Astrocyte (in vitro differentiated cells and primary cell): ENCODE results near the gene ZNF2. TPM values are rescaled to one million over a fixed set of nuclear protein-coding genes. Genes with fewer than 3 reads are reported as not detected.

ENCODE experiments used
- DNase-seq: peaks from one replicate; pipeline ENCODE4 v3.0.0-alpha.2; 2010; ENCODE audit warnings: low read depth
- FAIRE-seq: peaks from 2 replicates; lab custom pipeline; 2011; peaks lifted over from hg19 to GRCh38; lab: Jason Lieb, UNC
- H2AFZ ChIP-seq: 2 replicates; pipeline ENCODE4 v1.6.0; 2012; ENCODE audit warnings: low read depth, low read length, inconsistent platforms
- H3K27ac ChIP-seq: 2 replicates; pipeline ENCODE4 v1.5.1; 2011; ENCODE audit warnings: low read depth, low read length, inconsistent platforms
- H3K27me3 ChIP-seq: 2 replicates; pipeline ENCODE4 v1.6.0; 2011; ENCODE audit warnings: low read length, inconsistent platforms; ENCODE audit not compliant: insufficient read depth
- H3K36me3 ChIP-seq: 2 replicates; pipeline ENCODE4 v1.5.1; 2011; ENCODE audit warnings: low read length, inconsistent platforms; ENCODE audit not compliant: insufficient read depth
- H3K4me1 ChIP-seq: 2 replicates; pipeline ENCODE4 v1.5.1; 2011; ENCODE audit warnings: low read length, inconsistent platforms; ENCODE audit not compliant: insufficient read depth
- H3K4me2 ChIP-seq: 2 replicates; pipeline ENCODE4 v1.6.0; 2012; ENCODE audit warnings: low read length, inconsistent platforms
- H3K4me3 ChIP-seq: 2 replicates; pipeline ENCODE4 v1.5.1; 2011; ENCODE audit warnings: low read depth, mild to moderate bottlenecking, low read length, inconsistent platforms; ENCODE audit not compliant: insufficient read depth
- H3K79me2 ChIP-seq: 2 replicates; pipeline ENCODE4 v1.6.0; 2012; ENCODE audit warnings: mild to moderate bottlenecking, low read length, inconsistent platforms; ENCODE audit not compliant: insufficient read depth
- H3K9ac ChIP-seq: 2 replicates; pipeline ENCODE4 v1.6.0; 2012; ENCODE audit warnings: mild to moderate bottlenecking, low read length, inconsistent platforms
- H3K9me3 ChIP-seq: 2 replicates; pipeline ENCODE4 v1.5.1; 2012; ENCODE audit warnings: low read depth, mild to moderate bottlenecking, low read length, inconsistent platforms; ENCODE audit not compliant: insufficient read depth
- H4K20me1 ChIP-seq: 2 replicates; pipeline ENCODE4 v1.6.0; 2012; ENCODE audit warnings: low read length, inconsistent platforms; ENCODE audit not compliant: insufficient read depth
- H3K27ac Mint-ChIP-seq: one replicate; pipeline ENCODE4 v1.8.0; 2021; ENCODE audit warnings: mild to moderate bottlenecking, mixed read lengths; ENCODE audit not compliant: unreplicated experiment
- H3K27me3 Mint-ChIP-seq: one replicate; pipeline ENCODE4 v1.8.0; 2021; ENCODE audit warnings: low read depth, mixed read lengths; ENCODE audit not compliant: unreplicated experiment
- H3K36me3 Mint-ChIP-seq: one replicate; pipeline ENCODE4 v1.8.0; 2021; ENCODE audit warnings: low read depth, mixed read lengths; ENCODE audit not compliant: unreplicated experiment
- H3K4me1 Mint-ChIP-seq: one replicate; pipeline ENCODE4 v1.8.0; 2021; ENCODE audit warnings: low read depth, mixed read lengths; ENCODE audit not compliant: unreplicated experiment
- H3K4me3 Mint-ChIP-seq: one replicate; pipeline ENCODE4 v1.8.0; 2021; ENCODE audit warnings: mild to moderate bottlenecking, moderate library complexity, mixed read lengths; ENCODE audit not compliant: unreplicated experiment
- H3K9me3 Mint-ChIP-seq: one replicate; pipeline ENCODE4 v1.8.0; 2021; ENCODE audit warnings: mild to moderate bottlenecking, mixed read lengths; ENCODE audit not compliant: unreplicated experiment
- EZH2 ChIP-seq: IDR thresholded peaks from 2 replicates; pipeline ENCODE4 v1.6.1; 2012; ENCODE audit warnings: mild to moderate bottlenecking, low read length, inconsistent platforms; ENCODE audit not compliant: insufficient read depth
- total RNA-seq: library from RNA; stranded (reverse); gene quantifications from 2 replicates; pipeline ENCODE4 v1.2.1, GENCODE V29; 2021
- TF ChIP-seq, protein P1 (sequence below): IDR thresholded peaks from 2 replicates; pipeline ENCODE4 v1.5.1; 2011; ENCODE audit warnings: low read depth, mild to moderate bottlenecking, inconsistent platforms, low read length, moderate library complexity; ENCODE audit not compliant: insufficient read depth

Gene ZNF2
- total RNA-seq, 1 donor from 2014 or later = 4.1 TPM

DNA sequence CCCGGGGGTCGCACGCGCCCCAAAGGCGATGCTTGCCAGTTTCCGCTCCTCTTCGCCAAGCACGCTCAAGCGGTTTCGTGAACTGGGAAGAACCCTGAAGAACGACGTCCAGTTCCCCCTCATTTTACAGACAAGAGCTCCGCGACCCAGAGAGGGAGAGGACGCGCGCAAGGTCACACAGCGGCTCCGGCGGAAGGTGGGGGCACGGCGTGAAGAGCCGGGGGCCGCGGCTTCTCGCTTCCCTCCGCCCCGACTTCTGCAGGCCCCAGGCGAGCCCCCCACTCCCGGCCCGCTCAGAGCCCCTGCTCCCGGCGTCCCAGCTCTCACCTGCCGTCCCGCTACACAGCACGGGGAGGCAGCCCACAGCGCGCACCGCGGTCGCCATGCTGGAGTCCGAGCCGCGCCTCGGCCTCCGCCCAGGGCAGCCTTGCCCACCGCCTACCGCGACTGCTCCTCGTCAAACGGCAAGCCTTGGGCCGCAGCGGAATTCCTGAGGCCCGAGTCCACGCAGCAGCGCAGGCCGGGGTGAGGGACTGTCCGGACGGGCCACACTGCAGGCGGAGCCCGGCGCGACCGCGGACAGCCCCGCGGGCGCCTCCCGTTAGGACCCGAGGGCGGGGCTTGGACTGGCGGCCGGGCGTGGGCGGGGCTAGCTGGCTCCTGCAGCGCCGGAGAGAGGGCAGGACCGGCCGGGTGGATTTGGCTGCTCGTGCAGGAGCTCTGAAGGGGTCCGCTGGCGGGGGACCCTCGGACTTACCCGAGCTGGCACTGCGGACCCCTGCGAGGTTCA, 44.0 kb upstream of the ZNF2 start, which contains the start of gene MRPS5:
Gene MRPS5, minus strand, starts transcription at position 402 of the 790 bp plus-strand sequence. Its CDS starts 17 bp downstream, at position 385.
- H3K36me3 Mint-ChIP-seq = peaks cover 2% of the 10 kb centered on the region
- Histone ChIP-seq H3K27ac (peak within 1 kb of the TSS; percentile 98), H3K79me2 (peaks cover 45% of the 10 kb centered on the region), H3K9ac (peak within 1 kb of the TSS; percentile 98), H2AFZ (peak within 1 kb of the TSS; percentile 100), H3K4me3 (peak within 1 kb of the TSS; percentile 93), H3K9me3 (no peaks in the 10 kb centered on the region), H4K20me1 (peaks cover 33% of the 10 kb centered on the region), H3K36me3 (no peaks in the 10 kb centered on the region), H3K4me1 (peaks cover 4% of the 10 kb centered on the region), H3K27me3 (no peaks in the 10 kb centered on the region), H3K4me2 (peak within 1 kb of the TSS; percentile 93)
- H3K27me3 Mint-ChIP-seq = no peaks in the 10 kb centered on the region
- peak within 1 kb of the TSS; percentile 92 for H3K4me3 Mint-ChIP-seq
- peak within 1 kb of the TSS; percentile 91 for H3K27ac Mint-ChIP-seq
- H3K9me3 Mint-ChIP-seq = no peaks in the 10 kb centered on the region
- DNase-seq (peak; percentile 24), FAIRE-seq (no peak)
- TF ChIP-seq EZH2 = no peak
- TF ChIP-seq, protein P1, sequence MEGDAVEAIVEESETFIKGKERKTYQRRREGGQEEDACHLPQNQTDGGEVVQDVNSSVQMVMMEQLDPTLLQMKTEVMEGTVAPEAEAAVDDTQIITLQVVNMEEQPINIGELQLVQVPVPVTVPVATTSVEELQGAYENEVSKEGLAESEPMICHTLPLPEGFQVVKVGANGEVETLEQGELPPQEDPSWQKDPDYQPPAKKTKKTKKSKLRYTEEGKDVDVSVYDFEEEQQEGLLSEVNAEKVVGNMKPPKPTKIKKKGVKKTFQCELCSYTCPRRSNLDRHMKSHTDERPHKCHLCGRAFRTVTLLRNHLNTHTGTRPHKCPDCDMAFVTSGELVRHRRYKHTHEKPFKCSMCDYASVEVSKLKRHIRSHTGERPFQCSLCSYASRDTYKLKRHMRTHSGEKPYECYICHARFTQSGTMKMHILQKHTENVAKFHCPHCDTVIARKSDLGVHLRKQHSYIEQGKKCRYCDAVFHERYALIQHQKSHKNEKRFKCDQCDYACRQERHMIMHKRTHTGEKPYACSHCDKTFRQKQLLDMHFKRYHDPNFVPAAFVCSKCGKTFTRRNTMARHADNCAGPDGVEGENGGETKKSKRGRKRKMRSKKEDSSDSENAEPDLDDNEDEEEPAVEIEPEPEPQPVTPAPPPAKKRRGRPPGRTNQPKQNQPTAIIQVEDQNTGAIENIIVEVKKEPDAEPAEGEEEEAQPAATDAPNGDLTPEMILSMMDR = no peak
- H3K4me1 Mint-ChIP-seq = peaks cover 13% of the 10 kb centered on the region

DNA sequence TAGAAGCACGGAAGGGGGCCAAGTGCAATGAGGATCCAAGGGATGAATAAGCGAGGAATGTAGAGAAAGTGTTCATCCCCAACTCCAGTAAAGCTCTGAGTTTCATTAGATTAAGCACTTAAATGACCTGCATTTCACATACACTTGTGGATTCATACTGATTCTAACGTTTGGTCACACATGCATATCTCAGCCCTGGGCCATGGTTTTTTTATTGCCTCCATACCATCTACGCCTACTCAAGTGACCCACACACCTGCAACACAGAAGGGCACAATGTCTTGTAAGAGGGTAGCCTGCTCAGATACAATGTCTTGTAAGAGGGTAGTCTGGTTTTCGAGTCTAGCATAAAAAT, 43.4 kb upstream of the ZNF2 start:
- H3K27me3 ChIP-seq = no peaks in the 10 kb centered on the region
- peaks cover 32% of the 10 kb centered on the region for H4K20me1 ChIP-seq
- H3K4me3 ChIP-seq = peak overlapping the region; percentile 93
- Mint-ChIP-seq H3K4me3 (peak overlapping the region; percentile 92), H3K27me3 (no peaks in the 10 kb centered on the region), H3K9me3 (peaks cover under 1% of the 10 kb centered on the region), H3K36me3 (peaks cover 2% of the 10 kb centered on the region), H3K4me1 (peaks cover 13% of the 10 kb centered on the region), H3K27ac (no peak overlapping the region)
- FAIRE-seq = no peak
- peaks cover 45% of the 10 kb centered on the region for H3K79me2 ChIP-seq
- no peaks in the 10 kb centered on the region for H3K9me3 ChIP-seq
- DNase-seq = no peak
- H3K4me2 ChIP-seq = peak overlapping the region; percentile 93
- TF ChIP-seq, protein P1 = no peak
- TF ChIP-seq EZH2 = no peak
- H3K4me1 ChIP-seq = peaks cover 4% of the 10 kb centered on the region
- H3K9ac ChIP-seq = peak overlapping the region; percentile 98
- no peak overlapping the region for H3K27ac ChIP-seq
- no peaks in the 10 kb centered on the region for H3K36me3 ChIP-seq
- H2AFZ ChIP-seq = peak overlapping the region; percentile 100

GRCh38 chr2:95138702-95139101, 26.9 kb upstream of the ZNF2 start:
- Mint-ChIP-seq H3K9me3 (peaks cover 48% of the 10 kb centered on the region), H3K36me3 (peaks cover 31% of the 10 kb centered on the region), H3K27me3 (no peaks in the 10 kb centered on the region), H3K4me3 (no peak overlapping the region), H3K4me1 (no peaks in the 10 kb centered on the region), H3K27ac (no peak overlapping the region)
- TF ChIP-seq, protein P1 = no peak
- Histone ChIP-seq H3K9me3 (peaks cover 20% of the 10 kb centered on the region), H3K9ac (no peak overlapping the region), H3K4me3 (no peak overlapping the region), H3K36me3 (no peaks in the 10 kb centered on the region), H3K4me2 (no peak overlapping the region), H3K27me3 (no peaks in the 10 kb centered on the region), H3K4me1 (no peaks in the 10 kb centered on the region), H3K27ac (no peak overlapping the region), H4K20me1 (no peaks in the 10 kb centered on the region), H3K79me2 (no peaks in the 10 kb centered on the region), H2AFZ (no peak overlapping the region)
- FAIRE-seq (no peak), DNase-seq (no peak)
